ENCODE measurements around the gene PPM1M. TPM values are rescaled to one million over a fixed set of nuclear protein-coding genes. Genes with fewer than 3 reads are reported as not detected.

Gene PPM1M
- total RNA-seq, 1 experiment from 2014 or later = 7.1 TPM

GRCh38 chr3:52257911-52258310 is 12.4 kb downstream of the PPM1M start:
- intact Hi-C loops (cut with micrococcal nuclease; ENCODE audit: unreplicated experiment) = no loop called here
- Mint-ChIP-seq H3K9me3 (ENCODE audit: low read depth, unreplicated experiment) (no peaks in the 10 kb centered on the region), H3K4me1 (ENCODE audit: low read depth, unreplicated experiment) (peaks cover under 1% of the 10 kb centered on the region), H3K27ac (ENCODE audit: unreplicated experiment) (no peak overlapping the region), H3K36me3 (ENCODE audit: insufficient read depth, unreplicated experiment) (peaks cover 72% of the 10 kb centered on the region), H3K27me3 (ENCODE audit: unreplicated experiment) (no peaks in the 10 kb centered on the region), H3K4me3 (ENCODE audit: low read depth, unreplicated experiment) (no peak overlapping the region)
- TF ChIP-seq CTCF (IDR thresholded peaks at IDR 0.05; ENCODE audit: unreplicated experiment) = no peak
- BruUV-seq (replicated peaks) = no TSS peak
- no peak for DNase-seq
- CTCF ChIA-PET = no interaction called here

GRCh38 chr3:52259035-52259434 is 13.5 kb downstream of the PPM1M start:
- H3K27me3 Mint-ChIP-seq (ENCODE audit: unreplicated experiment) = no peaks in the 10 kb centered on the region
- H3K4me1 Mint-ChIP-seq (ENCODE audit: low read depth, unreplicated experiment) = peaks cover 12% of the 10 kb centered on the region
- H3K27ac Mint-ChIP-seq (ENCODE audit: unreplicated experiment) = no peak overlapping the region
- BruUV-seq (replicated peaks) = no TSS peak
- DNase-seq = no peak
- H3K4me3 Mint-ChIP-seq (ENCODE audit: low read depth, unreplicated experiment) = no peak overlapping the region
- CTCF ChIA-PET = no interaction called here
- peaks cover 72% of the 10 kb centered on the region for H3K36me3 Mint-ChIP-seq (ENCODE audit: insufficient read depth, unreplicated experiment)
- intact Hi-C loops (cut with micrococcal nuclease; ENCODE audit: unreplicated experiment) = no loop called here
- H3K9me3 Mint-ChIP-seq (ENCODE audit: low read depth, unreplicated experiment) = no peaks in the 10 kb centered on the region
- TF ChIP-seq CTCF (IDR thresholded peaks at IDR 0.05; ENCODE audit: unreplicated experiment) = no peak

- BruUV-seq (replicated peaks) = no TSS peak
- no peak for TF ChIP-seq CTCF (IDR thresholded peaks at IDR 0.05; ENCODE audit: unreplicated experiment)
- Mint-ChIP-seq H3K27me3 (ENCODE audit: unreplicated experiment) (no peaks in the 10 kb centered on the region), H3K27ac (ENCODE audit: unreplicated experiment) (no peak overlapping the region), H3K36me3 (ENCODE audit: insufficient read depth, unreplicated experiment) (peaks cover 73% of the 10 kb centered on the region), H3K4me3 (ENCODE audit: low read depth, unreplicated experiment) (no peak overlapping the region), H3K9me3 (ENCODE audit: low read depth, unreplicated experiment) (no peaks in the 10 kb centered on the region), H3K4me1 (ENCODE audit: low read depth, unreplicated experiment) (peaks cover 16% of the 10 kb centered on the region)
- intact Hi-C loops (cut with micrococcal nuclease; ENCODE audit: unreplicated experiment) = no loop called here
- no peak for DNase-seq
- CTCF ChIA-PET = no interaction called here
Measured at GRCh38 chr3:52259448-52259847, 13.9 kb downstream of the PPM1M start.

- H3K27ac Mint-ChIP-seq (ENCODE audit: unreplicated experiment) = no peak overlapping the region
- no peaks in the 10 kb centered on the region for H3K9me3 Mint-ChIP-seq (ENCODE audit: low read depth, unreplicated experiment)
- peaks cover 25% of the 10 kb centered on the region for H3K4me1 Mint-ChIP-seq (ENCODE audit: low read depth, unreplicated experiment)
- no peak for TF ChIP-seq CTCF (IDR thresholded peaks at IDR 0.05; ENCODE audit: unreplicated experiment)
- H3K27me3 Mint-ChIP-seq (ENCODE audit: unreplicated experiment) = no peaks in the 10 kb centered on the region
- DNase-seq = no peak
- peaks cover 81% of the 10 kb centered on the region for H3K36me3 Mint-ChIP-seq (ENCODE audit: insufficient read depth, unreplicated experiment)
- intact Hi-C loops (cut with micrococcal nuclease; ENCODE audit: unreplicated experiment) = no loop called here
- BruUV-seq (replicated peaks) = no TSS peak
- CTCF ChIA-PET = no interaction called here
- H3K4me3 Mint-ChIP-seq (ENCODE audit: low read depth, unreplicated experiment) = no peak overlapping the region
Measured at GRCh38 chr3:52262447-52262846, 16.9 kb downstream of the PPM1M start.

GRCh38 chr3:52265387-52265786 is 19.8 kb downstream of the PPM1M start:
- Mint-ChIP-seq H3K27ac (ENCODE audit: unreplicated experiment) (no peak overlapping the region), H3K4me1 (ENCODE audit: low read depth, unreplicated experiment) (peaks cover 35% of the 10 kb centered on the region), H3K4me3 (ENCODE audit: low read depth, unreplicated experiment) (no peak overlapping the region), H3K9me3 (ENCODE audit: low read depth, unreplicated experiment) (no peaks in the 10 kb centered on the region), H3K27me3 (ENCODE audit: unreplicated experiment) (no peaks in the 10 kb centered on the region), H3K36me3 (ENCODE audit: insufficient read depth, unreplicated experiment) (peaks cover 73% of the 10 kb centered on the region)
- CTCF ChIA-PET = no interaction called here
- no peak for DNase-seq
- no TSS peak for BruUV-seq (replicated peaks)
- no peak for TF ChIP-seq CTCF (IDR thresholded peaks at IDR 0.05; ENCODE audit: unreplicated experiment)
- intact Hi-C loops (cut with micrococcal nuclease; ENCODE audit: unreplicated experiment) = no loop called here
